HG03103 (cell line): ENCODE measurements around the gene FLYWCH1.

Experiments used
- ATAC-seq: cut with Tn5 transposase; IDR thresholded peaks from one replicate; pipeline ENCODE4 v1.9.1; 2021; ENCODE audit warnings: low read depth; ENCODE audit not compliant: unreplicated experiment

FLYWCH1 gene

GRCh38 chr16:2967721-2968161 lies 56.0 kb downstream of the FLYWCH1 start:
- no peak for ATAC-seq

GRCh38 chr16:2968368-2968737 lies 56.6 kb downstream of the FLYWCH1 start:
- ATAC-seq = no peak

- peak; percentile 51 for ATAC-seq
Observed at GRCh38 chr16:2968738-2969544, 57.2 kb downstream of the FLYWCH1 start, which contains the start of gene PAQR4. Gene PAQR4, plus strand, starts transcription at chr16:2969348. Its CDS starts 327 bp downstream, at chr16:2969675.

- ATAC-seq = no peak
Observed at GRCh38 chr16:2969545-2970521, 58.1 kb downstream of the FLYWCH1 start.

GRCh38 chr16:2970563-2970962 lies 58.8 kb downstream of the FLYWCH1 start:
- no peak for ATAC-seq

- no peak for ATAC-seq
Observed at GRCh38 chr16:2971134-2971984, 59.6 kb downstream of the FLYWCH1 start.

GRCh38 chr16:2971985-2972784 lies 60.5 kb downstream of the FLYWCH1 start:
- no peak for ATAC-seq

GRCh38 chr16:2973093-2973492 lies 61.4 kb downstream of the FLYWCH1 start:
- no peak for ATAC-seq

GRCh38 chr16:2973605-2974318 lies 62.0 kb downstream of the FLYWCH1 start:
- no peak for ATAC-seq

GRCh38 chr16:2974319-2975056 lies 62.8 kb downstream of the FLYWCH1 start:
- ATAC-seq = no peak

GRCh38 chr16:2975161-2975795 lies 63.5 kb downstream of the FLYWCH1 start:
- no peak for ATAC-seq

GRCh38 chr16:2976201-2976600 lies 64.5 kb downstream of the FLYWCH1 start:
- no peak for ATAC-seq

- no peak for ATAC-seq
Observed at GRCh38 chr16:2976673-2977072, 64.9 kb downstream of the FLYWCH1 start.

- no peak for ATAC-seq
Observed at GRCh38 chr16:2977440-2977839, 65.7 kb downstream of the FLYWCH1 start.

GRCh38 chr16:2979669-2980226 lies 68.0 kb downstream of the FLYWCH1 start:
- ATAC-seq = no peak

GRCh38 chr16:2980227-2981176 lies 68.8 kb downstream of the FLYWCH1 start, which contains the start of gene PKMYT1:
Gene PKMYT1, minus strand, starts transcription at chr16:2980446. Its CDS starts 789 bp downstream, at chr16:2979657.
- peak; percentile 69 for ATAC-seq
